HL-60 (cell line): ENCODE measurements around the gene C5AR2.

Experiments
- DNase-seq, 2 experiments: peaks; one replicate each; pipeline ENCODE4 v3.0.0-alpha.2; 2010 to 2020; ENCODE audit warnings: low read depth in 1 of 2, low spot score in 1 of 2
- H3K27ac ChIP-seq: fragments of 250-450 bp; sonication (Bioruptor Pico); replicated peaks from 2 replicates; pipeline ENCODE4 v1.5.1; 2020; ENCODE audit warnings: mild to moderate bottlenecking, moderate library complexity
- H3K27me3 ChIP-seq: fragments of 250-450 bp; sonication (Bioruptor Pico); 2 replicates; pipeline ENCODE4 v1.5.1; 2021; ENCODE audit warnings: mild to moderate bottlenecking, moderate library complexity; ENCODE audit not compliant: insufficient read depth, poor library complexity, severe bottlenecking
- H3K4me3 ChIP-seq: replicated peaks from 2 replicates; pipeline ENCODE4 v1.5.1; 2011; ENCODE audit warnings: mild to moderate bottlenecking, control low read depth, low read length; ENCODE audit not compliant: insufficient read depth
- GABPA ChIP-seq: IDR thresholded peaks from 2 replicates; pipeline ENCODE4 v1.6.1; 2012; ENCODE audit warnings: low read depth
- POLR2AphosphoS5 ChIP-seq: IDR thresholded peaks from 2 replicates; pipeline ENCODE4 v1.6.1; 2012; ENCODE audit warnings: low read depth
- SPI1 ChIP-seq: IDR thresholded peaks from 2 replicates; pipeline ENCODE4 v1.6.1; 2012; ENCODE audit warnings: low read depth, mild to moderate bottlenecking, borderline replicate concordance
- TF ChIP-seq, protein P1 (sequence below): IDR thresholded peaks from one replicate; pipeline ENCODE4 v1.5.1; 2011; ENCODE audit warnings: low read length, control low read depth, inconsistent platforms; ENCODE audit not compliant: insufficient read depth
- TF ChIP-seq, protein P2 (sequence below): IDR thresholded peaks from 2 replicates; pipeline ENCODE4 v1.6.1; 2012; ENCODE audit warnings: low read depth; ENCODE audit not compliant: insufficient replicate concordance

Gene C5AR2

DNA sequence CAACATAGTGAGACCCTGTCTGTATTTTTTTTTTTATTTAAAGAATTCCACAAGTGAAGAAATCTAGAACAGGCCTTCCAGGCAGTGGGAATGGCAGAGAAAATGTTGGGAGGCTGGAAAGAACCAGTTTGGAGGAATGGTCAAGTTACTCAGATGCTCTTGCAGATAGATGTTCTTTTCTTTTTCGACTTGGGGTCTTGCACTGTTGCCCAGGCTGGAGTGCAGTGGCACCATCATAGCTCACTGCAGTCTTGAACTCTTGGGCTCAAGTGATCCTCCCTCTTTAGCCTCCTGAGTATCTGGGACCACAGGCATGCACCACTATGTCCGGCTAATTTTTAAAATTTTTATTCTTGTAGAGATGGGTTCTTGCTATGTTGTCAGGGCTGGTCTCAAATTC is 21.7 kb upstream of the C5AR2 start:
- no peak for DNase-seq
- Histone ChIP-seq H3K27me3 (no peaks in the 10 kb centered on the region), H3K27ac (peak overlapping the region; percentile 26), H3K4me3 (peak overlapping the region; percentile 15)
- TF ChIP-seq, protein P1, sequence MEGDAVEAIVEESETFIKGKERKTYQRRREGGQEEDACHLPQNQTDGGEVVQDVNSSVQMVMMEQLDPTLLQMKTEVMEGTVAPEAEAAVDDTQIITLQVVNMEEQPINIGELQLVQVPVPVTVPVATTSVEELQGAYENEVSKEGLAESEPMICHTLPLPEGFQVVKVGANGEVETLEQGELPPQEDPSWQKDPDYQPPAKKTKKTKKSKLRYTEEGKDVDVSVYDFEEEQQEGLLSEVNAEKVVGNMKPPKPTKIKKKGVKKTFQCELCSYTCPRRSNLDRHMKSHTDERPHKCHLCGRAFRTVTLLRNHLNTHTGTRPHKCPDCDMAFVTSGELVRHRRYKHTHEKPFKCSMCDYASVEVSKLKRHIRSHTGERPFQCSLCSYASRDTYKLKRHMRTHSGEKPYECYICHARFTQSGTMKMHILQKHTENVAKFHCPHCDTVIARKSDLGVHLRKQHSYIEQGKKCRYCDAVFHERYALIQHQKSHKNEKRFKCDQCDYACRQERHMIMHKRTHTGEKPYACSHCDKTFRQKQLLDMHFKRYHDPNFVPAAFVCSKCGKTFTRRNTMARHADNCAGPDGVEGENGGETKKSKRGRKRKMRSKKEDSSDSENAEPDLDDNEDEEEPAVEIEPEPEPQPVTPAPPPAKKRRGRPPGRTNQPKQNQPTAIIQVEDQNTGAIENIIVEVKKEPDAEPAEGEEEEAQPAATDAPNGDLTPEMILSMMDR: no peak
- TF ChIP-seq GABPA (no peak), SPI1 (no peak), POLR2AphosphoS5 (no peak)
- TF ChIP-seq, protein P2, sequence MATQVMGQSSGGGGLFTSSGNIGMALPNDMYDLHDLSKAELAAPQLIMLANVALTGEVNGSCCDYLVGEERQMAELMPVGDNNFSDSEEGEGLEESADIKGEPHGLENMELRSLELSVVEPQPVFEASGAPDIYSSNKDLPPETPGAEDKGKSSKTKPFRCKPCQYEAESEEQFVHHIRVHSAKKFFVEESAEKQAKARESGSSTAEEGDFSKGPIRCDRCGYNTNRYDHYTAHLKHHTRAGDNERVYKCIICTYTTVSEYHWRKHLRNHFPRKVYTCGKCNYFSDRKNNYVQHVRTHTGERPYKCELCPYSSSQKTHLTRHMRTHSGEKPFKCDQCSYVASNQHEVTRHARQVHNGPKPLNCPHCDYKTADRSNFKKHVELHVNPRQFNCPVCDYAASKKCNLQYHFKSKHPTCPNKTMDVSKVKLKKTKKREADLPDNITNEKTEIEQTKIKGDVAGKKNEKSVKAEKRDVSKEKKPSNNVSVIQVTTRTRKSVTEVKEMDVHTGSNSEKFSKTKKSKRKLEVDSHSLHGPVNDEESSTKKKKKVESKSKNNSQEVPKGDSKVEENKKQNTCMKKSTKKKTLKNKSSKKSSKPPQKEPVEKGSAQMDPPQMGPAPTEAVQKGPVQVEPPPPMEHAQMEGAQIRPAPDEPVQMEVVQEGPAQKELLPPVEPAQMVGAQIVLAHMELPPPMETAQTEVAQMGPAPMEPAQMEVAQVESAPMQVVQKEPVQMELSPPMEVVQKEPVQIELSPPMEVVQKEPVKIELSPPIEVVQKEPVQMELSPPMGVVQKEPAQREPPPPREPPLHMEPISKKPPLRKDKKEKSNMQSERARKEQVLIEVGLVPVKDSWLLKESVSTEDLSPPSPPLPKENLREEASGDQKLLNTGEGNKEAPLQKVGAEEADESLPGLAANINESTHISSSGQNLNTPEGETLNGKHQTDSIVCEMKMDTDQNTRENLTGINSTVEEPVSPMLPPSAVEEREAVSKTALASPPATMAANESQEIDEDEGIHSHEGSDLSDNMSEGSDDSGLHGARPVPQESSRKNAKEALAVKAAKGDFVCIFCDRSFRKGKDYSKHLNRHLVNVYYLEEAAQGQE: no peak

DNA sequence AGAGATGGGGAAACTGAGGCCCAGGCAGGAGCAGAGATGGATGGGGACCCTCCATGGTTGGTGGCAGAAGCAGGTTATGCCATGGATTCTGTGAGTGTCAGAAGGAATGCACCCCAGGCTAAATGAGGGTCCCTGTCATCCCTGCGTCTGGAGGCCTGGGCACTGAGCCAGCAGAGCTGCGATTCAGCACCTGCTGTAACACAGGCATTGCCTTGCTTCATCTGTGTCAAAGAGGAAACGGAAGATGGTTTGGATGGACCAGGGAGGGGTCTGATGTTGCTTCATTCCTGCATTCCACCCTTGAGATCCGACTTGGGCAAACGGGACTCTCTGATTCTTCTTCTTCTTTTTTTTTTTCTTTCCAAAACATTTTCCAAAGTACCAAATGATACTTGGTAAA is 21.2 kb upstream of the C5AR2 start:
- Histone ChIP-seq H3K4me3 (peak overlapping the region; percentile 5), H3K27ac (peak overlapping the region; percentile 26), H3K27me3 (no peaks in the 10 kb centered on the region)
- peak; percentile 86 to 91 for DNase-seq
- peak; percentile 64 for TF ChIP-seq GABPA
- TF ChIP-seq POLR2AphosphoS5: peak; percentile 92
- TF ChIP-seq, protein P2: no peak
- peak; percentile 72 for TF ChIP-seq SPI1

DNA sequence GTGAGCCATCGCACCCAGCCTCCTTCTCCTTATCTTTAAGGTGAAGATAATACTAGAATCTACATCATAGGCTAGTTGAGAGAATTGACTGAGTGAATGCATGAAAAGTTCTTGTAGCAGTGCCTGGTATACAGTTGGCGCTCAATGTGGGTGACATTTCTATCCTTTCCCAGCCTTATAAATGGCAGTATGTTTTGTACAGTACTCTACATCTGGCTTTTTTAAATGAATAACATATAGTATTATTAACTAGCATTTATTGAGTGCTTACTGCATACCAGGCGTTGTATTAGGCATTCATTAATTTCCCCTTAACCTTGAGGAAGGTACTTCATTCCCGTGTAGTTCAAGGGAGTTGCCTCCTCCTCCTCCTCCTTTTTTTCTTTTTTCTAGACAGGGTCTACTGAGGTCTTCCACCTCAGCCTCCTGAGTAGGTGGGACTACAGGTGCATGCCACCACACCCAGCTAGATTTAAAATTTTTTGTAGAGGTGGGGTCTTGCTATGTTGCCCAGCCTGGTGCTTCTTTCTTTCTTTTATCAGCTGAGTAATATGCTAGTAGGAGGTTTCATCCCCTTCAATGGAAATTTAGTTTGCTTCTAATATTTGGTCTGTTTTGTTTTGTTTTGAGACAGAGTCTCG is 19.5 kb upstream of the C5AR2 start:
- Histone ChIP-seq H3K27me3 (no peaks in the 10 kb centered on the region), H3K4me3 (no peak overlapping the region)
- TF ChIP-seq, protein P2: no peak
- TF ChIP-seq POLR2AphosphoS5 (no peak), GABPA (no peak), SPI1 (no peak)
- TF ChIP-seq, protein P1: no peak

More for the DNA sequence above, 19.5 kb upstream of the C5AR2 start:
- DNase-seq: no peak
- no peak overlapping the region for H3K27ac ChIP-seq
